SK-N-MC (cell line): ENCODE results near the gene ADAMTS12.

Source experiments
- EZH2 ChIP-seq: fragments of 200-600 bp; sonication (generic); IDR thresholded peaks from one replicate; pipeline ENCODE4 v1.6.1; 2017; ENCODE audit warnings: antibody characterized with exemption
- POLR2AphosphoS5 ChIP-seq: IDR thresholded peaks from 2 replicates; pipeline ENCODE4 v1.6.1; 2012; ENCODE audit warnings: mild to moderate bottlenecking, low read depth, low read length, borderline replicate concordance

DNA sequence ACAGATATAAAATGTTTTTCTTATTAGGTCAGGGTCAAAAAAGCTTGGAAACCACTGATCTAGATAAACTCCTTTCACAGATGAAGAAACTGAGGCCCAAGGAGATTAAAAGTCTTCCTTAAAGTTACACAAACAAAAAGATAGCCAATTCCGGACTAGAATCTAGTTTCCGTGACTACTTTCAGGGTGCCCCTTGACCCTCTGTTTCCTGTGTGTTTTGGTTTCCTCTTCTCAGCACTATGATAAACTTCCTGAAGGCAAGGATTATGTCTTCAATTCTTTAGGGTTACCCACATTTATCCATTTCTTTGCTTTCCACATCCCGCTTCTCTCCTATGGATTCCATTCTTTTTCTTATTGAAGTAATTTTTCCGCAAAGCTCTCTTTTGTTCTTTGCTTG is 83.1 kb downstream of the ADAMTS12 start:
- TF ChIP-seq POLR2AphosphoS5 = no peak
- no peak for TF ChIP-seq EZH2
